SK-N-SH treated with all-trans-retinoic acid at 6 μM for 48 hours (cell line): ENCODE measurements around the gene CXCL17.
"Not testable (repeated sequence)": the region's sequence is repeated elsewhere in the genome, so short reads cannot be mapped to it uniquely, and the experiment has no call there.

Experiments
- ATAC-seq: fragments of 200-7000 bp; cut with Tn5 transposase; 3 replicates; pipeline ENCODE4 v1.9.1; 2020; ENCODE audit warnings: mild to moderate bottlenecking, moderate library complexity
- ARNTL ChIP-seq: fragments of 450-650 bp; formaldehyde crosslinking; IDR thresholded peaks from 2 replicates; pipeline ENCODE4 v1.5.0; 2020; ENCODE audit warnings: low read depth, mild to moderate bottlenecking, moderate library complexity, borderline replicate concordance
- BACH2 ChIP-seq: fragments of 250-450 bp; sonication (Bioruptor Pico); IDR thresholded peaks from 2 replicates; pipeline ENCODE4 v1.9.0; 2021; ENCODE audit warnings: mild to moderate bottlenecking, borderline replicate concordance
- ESRRG ChIP-seq: fragments of 250-450 bp; sonication (Bioruptor Pico); IDR thresholded peaks from 2 replicates; pipeline ENCODE4 v1.6.1; 2021; ENCODE audit warnings: mild to moderate bottlenecking
- GLIS3 ChIP-seq: fragments of 250-450 bp; sonication (Bioruptor Pico); IDR thresholded peaks from 2 replicates; pipeline ENCODE4 v1.5.0; 2020; ENCODE audit warnings: mild to moderate bottlenecking, moderate library complexity
- ISL1 ChIP-seq: fragments of 250-450 bp; sonication (Bioruptor Pico); IDR thresholded peaks from 2 replicates; pipeline ENCODE4 v2.1.2; 2022; ENCODE audit warnings: mild to moderate bottlenecking, moderate library complexity
- OSR1 ChIP-seq: fragments of 250-450 bp; sonication (Bioruptor Pico); IDR thresholded peaks from 2 replicates; pipeline ENCODE4 v1.8.0; 2022; ENCODE audit warnings: moderate library complexity, mild to moderate bottlenecking, inconsistent platforms
- PPARA ChIP-seq: fragments of 250-450 bp; sonication (Bioruptor Pico); IDR thresholded peaks from 2 replicates; pipeline ENCODE4 v1.5.0; 2020; ENCODE audit warnings: mild to moderate bottlenecking, borderline replicate concordance
- RARB ChIP-seq: fragments of 250-450 bp; sonication (Bioruptor Pico); IDR thresholded peaks from 2 replicates; pipeline ENCODE4 v1.8.0; 2021; ENCODE audit warnings: mild to moderate bottlenecking, moderate library complexity
- SNAI2 ChIP-seq: fragments of 250-450 bp; sonication (Bioruptor Pico); IDR thresholded peaks from 2 replicates; pipeline ENCODE4 v1.5.0; 2020; ENCODE audit warnings: mild to moderate bottlenecking, moderate library complexity
- ZC3H10 ChIP-seq: fragments of 250-450 bp; sonication (Bioruptor Pico); IDR thresholded peaks from 2 replicates; pipeline ENCODE4 v1.5.1; 2021; ENCODE audit warnings: mild to moderate bottlenecking, moderate library complexity
- ZFP3 ChIP-seq: fragments of 250-450 bp; sonication (Bioruptor Pico); IDR thresholded peaks from 2 replicates; pipeline ENCODE4 v1.5.0; 2020; ENCODE audit warnings: mild to moderate bottlenecking, moderate library complexity
- ZFP30 ChIP-seq: fragments of 450-650 bp; formaldehyde crosslinking; IDR thresholded peaks from 2 replicates; pipeline ENCODE4 v1.5.0; 2022; ENCODE audit warnings: mild to moderate bottlenecking, moderate library complexity
- ZNF70 ChIP-seq: fragments of 450-650 bp; formaldehyde crosslinking; IDR thresholded peaks from 2 replicates; pipeline ENCODE4 v1.5.0; 2020; ENCODE audit warnings: mild to moderate bottlenecking, moderate library complexity
- ZNF8 ChIP-seq: fragments of 450-650 bp; formaldehyde crosslinking; IDR thresholded peaks from 2 replicates; pipeline ENCODE4 v1.5.0; 2020; ENCODE audit warnings: mild to moderate bottlenecking, moderate library complexity
- TF ChIP-seq, protein P1 (sequence below): fragments of 250-450 bp; sonication (Bioruptor Pico); IDR thresholded peaks from 2 replicates; pipeline ENCODE4 v1.8.0; 2021; ENCODE audit warnings: low read depth, mild to moderate bottlenecking, moderate library complexity, borderline replicate concordance
- TF ChIP-seq, protein P2 (sequence below): fragments of 250-450 bp; sonication (Bioruptor Pico); IDR thresholded peaks from 2 replicates; pipeline ENCODE4 v1.5.0; 2020; ENCODE audit warnings: mild to moderate bottlenecking, moderate library complexity
- TF ChIP-seq, protein P3 (sequence below): fragments of 250-450 bp; sonication (Bioruptor Pico); IDR thresholded peaks from 2 replicates; pipeline ENCODE4 v1.5.1; 2021; ENCODE audit warnings: mild to moderate bottlenecking, moderate library complexity

CXCL17 gene, protein sequence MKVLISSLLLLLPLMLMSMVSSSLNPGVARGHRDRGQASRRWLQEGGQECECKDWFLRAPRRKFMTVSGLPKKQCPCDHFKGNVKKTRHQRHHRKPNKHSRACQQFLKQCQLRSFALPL

DNA sequence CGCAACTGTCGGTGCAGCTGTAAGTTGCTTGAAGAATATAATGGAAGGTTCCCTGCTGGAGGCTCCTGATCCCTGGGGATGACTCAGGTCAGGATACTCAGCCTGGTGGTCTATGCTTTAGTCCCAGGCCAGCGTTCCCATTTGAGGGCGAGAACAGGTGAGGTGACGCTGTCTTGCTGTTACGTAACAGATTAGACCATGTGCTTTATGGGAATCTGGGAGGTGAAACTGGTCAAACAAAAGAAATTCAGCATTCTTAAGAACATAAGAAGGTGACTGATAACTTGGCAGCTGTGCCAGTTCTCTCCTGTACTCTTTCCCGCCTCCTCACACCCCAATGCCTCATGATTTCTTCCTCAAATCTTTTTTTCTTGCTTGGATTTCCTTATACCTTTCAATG lies at the start of gene CXCL17:
Gene CXCL17, minus strand, starts transcription at position 114 of the 400 bp plus-strand sequence. CDS start 114 bp downstream, outside the sequence.
- ATAC-seq, result no peak
- TF ChIP-seq, protein P1, sequence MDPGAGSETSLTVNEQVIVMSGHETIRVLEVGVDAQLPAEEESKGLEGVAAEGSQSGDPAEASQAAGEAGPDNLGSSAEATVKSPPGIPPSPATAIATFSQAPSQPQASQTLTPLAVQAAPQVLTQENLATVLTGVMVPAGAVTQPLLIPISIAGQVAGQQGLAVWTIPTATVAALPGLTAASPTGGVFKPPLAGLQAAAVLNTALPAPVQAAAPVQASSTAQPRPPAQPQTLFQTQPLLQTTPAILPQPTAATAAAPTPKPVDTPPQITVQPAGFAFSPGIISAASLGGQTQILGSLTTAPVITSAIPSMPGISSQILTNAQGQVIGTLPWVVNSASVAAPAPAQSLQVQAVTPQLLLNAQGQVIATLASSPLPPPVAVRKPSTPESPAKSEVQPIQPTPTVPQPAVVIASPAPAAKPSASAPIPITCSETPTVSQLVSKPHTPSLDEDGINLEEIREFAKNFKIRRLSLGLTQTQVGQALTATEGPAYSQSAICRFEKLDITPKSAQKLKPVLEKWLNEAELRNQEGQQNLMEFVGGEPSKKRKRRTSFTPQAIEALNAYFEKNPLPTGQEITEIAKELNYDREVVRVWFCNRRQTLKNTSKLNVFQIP (CRISPR knock-in tag), result no peak
- TF ChIP-seq PPARA (CRISPR knock-in tag) (no peak), ESRRG (CRISPR knock-in tag) (no peak)

DNA sequence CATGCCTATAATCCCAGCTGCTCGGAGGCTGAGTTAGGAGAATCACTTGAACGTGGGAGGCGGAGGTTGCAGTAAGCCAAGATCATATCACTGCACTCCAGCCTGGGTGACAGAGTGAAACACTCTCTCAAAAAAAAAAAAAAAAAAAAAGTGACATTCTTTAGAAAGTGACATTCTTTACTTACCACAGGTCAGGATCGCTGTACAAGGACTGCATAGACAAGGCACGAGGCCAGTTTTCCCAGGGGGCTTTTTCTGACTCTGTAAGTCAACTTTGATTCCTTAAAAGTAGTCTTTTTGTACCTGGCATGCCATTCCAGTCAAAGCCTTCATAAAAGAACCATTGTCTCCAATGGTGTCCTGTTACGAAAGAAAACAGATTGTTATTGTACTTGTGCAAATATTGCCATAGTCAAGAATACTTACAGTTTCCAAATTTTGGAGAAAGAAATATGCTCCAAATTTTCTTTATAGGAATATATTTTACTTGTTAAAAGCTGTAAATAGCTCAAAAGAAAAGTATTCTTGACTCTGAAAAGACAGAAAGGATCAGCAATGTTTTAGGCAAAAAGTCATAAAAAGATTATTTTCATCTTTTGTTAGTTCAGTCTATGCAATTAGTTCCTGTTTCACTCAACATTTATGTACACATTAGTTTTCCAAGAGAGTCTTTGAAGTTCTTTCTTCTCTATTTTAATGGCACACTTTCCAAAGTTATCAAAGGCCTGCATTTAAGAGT lies 46.2 kb upstream of the CXCL17 start:
- TF ChIP-seq OSR1 (CRISPR knock-in tag) (no peak), ZFP3 (CRISPR knock-in tag) (no peak), SNAI2 (CRISPR knock-in tag) (no peak), BACH2 (no peak), ARNTL (no peak), RARB (no peak), ZFP30 (CRISPR knock-in tag) (no peak), ZNF8 (no peak), ZNF70 (no peak), GLIS3 (CRISPR knock-in tag) (no peak), ZC3H10 (CRISPR knock-in tag) (no peak), PPARA (CRISPR knock-in tag) (no peak), ISL1 (CRISPR knock-in tag) (no peak)
- TF ChIP-seq, protein P1 (CRISPR knock-in tag), result no peak
- TF ChIP-seq, protein P2, sequence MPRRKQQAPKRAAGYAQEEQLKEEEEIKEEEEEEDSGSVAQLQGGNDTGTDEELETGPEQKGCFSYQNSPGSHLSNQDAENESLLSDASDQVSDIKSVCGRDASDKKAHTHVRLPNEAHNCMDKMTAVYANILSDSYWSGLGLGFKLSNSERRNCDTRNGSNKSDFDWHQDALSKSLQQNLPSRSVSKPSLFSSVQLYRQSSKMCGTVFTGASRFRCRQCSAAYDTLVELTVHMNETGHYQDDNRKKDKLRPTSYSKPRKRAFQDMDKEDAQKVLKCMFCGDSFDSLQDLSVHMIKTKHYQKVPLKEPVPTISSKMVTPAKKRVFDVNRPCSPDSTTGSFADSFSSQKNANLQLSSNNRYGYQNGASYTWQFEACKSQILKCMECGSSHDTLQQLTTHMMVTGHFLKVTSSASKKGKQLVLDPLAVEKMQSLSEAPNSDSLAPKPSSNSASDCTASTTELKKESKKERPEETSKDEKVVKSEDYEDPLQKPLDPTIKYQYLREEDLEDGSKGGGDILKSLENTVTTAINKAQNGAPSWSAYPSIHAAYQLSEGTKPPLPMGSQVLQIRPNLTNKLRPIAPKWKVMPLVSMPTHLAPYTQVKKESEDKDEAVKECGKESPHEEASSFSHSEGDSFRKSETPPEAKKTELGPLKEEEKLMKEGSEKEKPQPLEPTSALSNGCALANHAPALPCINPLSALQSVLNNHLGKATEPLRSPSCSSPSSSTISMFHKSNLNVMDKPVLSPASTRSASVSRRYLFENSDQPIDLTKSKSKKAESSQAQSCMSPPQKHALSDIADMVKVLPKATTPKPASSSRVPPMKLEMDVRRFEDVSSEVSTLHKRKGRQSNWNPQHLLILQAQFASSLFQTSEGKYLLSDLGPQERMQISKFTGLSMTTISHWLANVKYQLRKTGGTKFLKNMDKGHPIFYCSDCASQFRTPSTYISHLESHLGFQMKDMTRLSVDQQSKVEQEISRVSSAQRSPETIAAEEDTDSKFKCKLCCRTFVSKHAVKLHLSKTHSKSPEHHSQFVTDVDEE (CRISPR knock-in tag), result no peak
- TF ChIP-seq, protein P3, sequence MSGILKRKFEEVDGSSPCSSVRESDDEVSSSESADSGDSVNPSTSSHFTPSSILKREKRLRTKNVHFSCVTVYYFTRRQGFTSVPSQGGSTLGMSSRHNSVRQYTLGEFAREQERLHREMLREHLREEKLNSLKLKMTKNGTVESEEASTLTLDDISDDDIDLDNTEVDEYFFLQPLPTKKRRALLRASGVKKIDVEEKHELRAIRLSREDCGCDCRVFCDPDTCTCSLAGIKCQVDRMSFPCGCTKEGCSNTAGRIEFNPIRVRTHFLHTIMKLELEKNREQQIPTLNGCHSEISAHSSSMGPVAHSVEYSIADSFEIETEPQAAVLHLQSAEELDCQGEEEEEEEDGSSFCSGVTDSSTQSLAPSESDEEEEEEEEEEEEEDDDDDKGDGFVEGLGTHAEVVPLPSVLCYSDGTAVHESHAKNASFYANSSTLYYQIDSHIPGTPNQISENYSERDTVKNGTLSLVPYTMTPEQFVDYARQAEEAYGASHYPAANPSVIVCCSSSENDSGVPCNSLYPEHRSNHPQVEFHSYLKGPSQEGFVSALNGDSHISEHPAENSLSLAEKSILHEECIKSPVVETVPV, result no peak
- TF ChIP-seq, all 23 proteins: peak for 0
- no peak for ATAC-seq

DNA sequence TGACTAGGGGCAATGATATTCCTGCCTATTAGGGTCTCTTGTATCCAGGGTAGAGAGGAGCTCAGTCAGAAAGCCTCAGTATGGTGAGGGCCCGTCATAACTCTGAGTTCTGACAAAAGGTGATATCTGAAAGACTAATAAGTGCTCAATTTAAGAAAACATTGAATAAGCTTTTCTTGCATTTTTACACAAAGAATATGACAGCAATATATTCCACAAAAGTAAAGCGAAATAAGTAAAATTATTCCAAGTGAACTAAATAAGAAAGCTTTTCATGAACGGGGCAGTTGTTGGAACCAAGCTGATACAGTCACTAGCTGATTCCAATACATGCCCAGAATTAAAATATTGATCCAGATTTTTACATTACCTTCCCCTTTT lies 45.0 kb upstream of the CXCL17 start:
- no peak for TF ChIP-seq RARB
- no peak for ATAC-seq

DNA sequence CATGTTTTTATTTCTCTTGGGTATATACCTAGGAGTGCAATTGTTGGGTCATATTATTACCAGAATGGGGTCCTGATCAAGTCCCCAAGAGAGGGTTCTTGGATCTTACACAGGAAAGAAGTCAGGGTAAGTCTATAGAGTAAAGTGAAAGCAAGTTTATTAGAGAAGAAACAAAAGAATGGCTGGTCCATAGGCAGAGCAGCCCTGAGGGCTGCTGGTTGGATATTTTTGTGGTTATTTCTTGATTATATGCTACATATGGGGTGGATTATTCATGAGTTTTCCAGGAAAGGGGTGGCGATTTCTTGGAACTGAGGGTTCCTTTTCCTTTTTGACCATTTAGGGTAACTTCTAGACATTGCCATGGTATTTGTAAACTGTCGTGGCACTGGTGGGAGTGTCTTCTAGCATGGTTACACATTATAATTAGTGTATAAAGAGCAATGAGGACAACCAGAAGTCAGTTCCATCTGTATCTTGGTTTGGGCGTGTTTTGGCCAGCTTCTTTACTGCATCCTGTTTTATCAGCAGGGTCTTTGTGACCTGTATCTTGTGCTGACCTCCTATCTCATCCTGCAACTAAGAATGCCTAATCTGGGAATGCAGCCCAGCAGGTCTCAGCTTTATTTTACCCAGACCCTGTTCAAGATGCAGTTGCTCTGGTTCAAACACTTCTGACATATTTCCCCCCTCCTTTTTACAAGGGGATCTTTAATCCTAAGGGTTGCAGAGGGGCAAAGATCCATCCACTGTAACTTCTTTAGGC lies 44.5 kb upstream of the CXCL17 start:
- ATAC-seq, result no peak
- no peak for TF ChIP-seq RARB
- no peak for TF ChIP-seq ZFP30 (CRISPR knock-in tag)
- TF ChIP-seq ISL1 (CRISPR knock-in tag), result no peak
- TF ChIP-seq SNAI2 (CRISPR knock-in tag), result no peak
- no peak for TF ChIP-seq ESRRG (CRISPR knock-in tag)

DNA sequence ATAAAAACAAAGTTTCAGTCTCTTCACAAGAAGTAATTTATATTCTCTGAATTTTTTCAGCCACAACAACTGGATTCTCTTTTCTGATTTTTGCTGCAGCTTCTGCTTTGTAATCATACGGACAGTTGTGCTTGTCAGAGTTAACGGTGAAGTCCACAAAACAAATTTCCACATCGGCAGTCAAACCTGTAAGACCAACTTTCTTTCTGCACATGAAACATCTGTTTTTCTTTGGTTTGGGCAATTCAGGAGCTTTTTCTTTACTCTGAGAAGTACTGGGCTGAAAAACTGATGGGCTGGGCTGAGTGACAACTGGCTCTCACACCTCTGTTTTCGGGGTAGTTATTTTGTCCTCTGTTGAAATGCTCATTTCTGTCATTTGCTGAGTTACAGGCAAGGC lies 42.3 kb upstream of the CXCL17 start:
- not testable (repeated sequence) for ATAC-seq
